A549 (cell line): ENCODE data around the gene GAN. TPM values are rescaled to one million over a fixed set of nuclear protein-coding genes. Genes with fewer than 3 reads are reported as not detected.

Source experiments
- ATAC-seq, 2 experiments: fragments of 200-7000 bp in 1 of 2; fragments of >200 bp in 1 of 2; cut with Nextera tagmentation in 1 of 2; cut with Tn5 transposase in 1 of 2; 3 replicates each; pipeline versions ENCODE4 v1.8.0 to v1.9.1; 2018 to 2020; ENCODE audit warnings: mild to moderate bottlenecking in 1 of 2, moderate library complexity in 1 of 2
- CTCF ChIA-PET: fragments of 300-600 bp; sonication (Branson Sonifier 250); formaldehyde crosslinking; extraction: SDS; loops from one replicate; lab custom pipeline; 2021; ENCODE audit warnings: antibody characterized with exemption, inconsistent platforms; lab: Yijun Ruan, JAX
- POLR2A ChIA-PET: fragments of 350-600 bp; formaldehyde crosslinking; extraction: SDS; loops from one replicate; lab custom pipeline; 2021; ENCODE audit warnings: antibody characterized with exemption, inconsistent platforms; lab: Yijun Ruan, JAX
- DNase-seq, 2 experiments: peaks; one replicate each; pipeline versions ENCODE4 v3.0.0 to v3.0.0-alpha.2; 2011 to 2016; ENCODE audit warnings: low read depth in 1 of 2, low spot score in 1 of 2
- FAIRE-seq: peaks from 2 replicates; lab custom pipeline; 2011; peaks lifted over from hg19 to GRCh38; lab: Jason Lieb, UNC
- H3K27ac ChIP-seq, 2 experiments: fragments of >200 bp; sonication (Bioruptor Twin); formaldehyde crosslinking; 3 replicates each; pipeline ENCODE4 v1.5.1; 2016 to 2017
- H3K4me1 ChIP-seq: fragments of >200 bp; sonication (Bioruptor Twin); formaldehyde crosslinking; 3 replicates; pipeline ENCODE4 v1.6.1; 2016
- H3K4me2 ChIP-seq: fragments of >200 bp; sonication (Bioruptor Twin); formaldehyde crosslinking; 3 replicates; pipeline ENCODE4 v1.6.1; 2016
- H3K4me3 ChIP-seq: fragments of >200 bp; sonication (Bioruptor Twin); formaldehyde crosslinking; 3 replicates; pipeline ENCODE4 v1.5.1; 2016
- H3K9me3 ChIP-seq: fragments of >200 bp; sonication (Bioruptor Twin); formaldehyde crosslinking; 3 replicates; pipeline ENCODE4 v1.6.1; 2016
- CBX8 ChIP-seq: fragments of 200-600 bp; sonication (generic); IDR thresholded peaks from 2 replicates; pipeline ENCODE4 v1.6.1; 2016
- CHD2 ChIP-seq: fragments of 150-350 bp; IDR thresholded peaks from 2 replicates; pipeline ENCODE4 v1.6.1; 2014; ENCODE audit warnings: low read length; ENCODE audit not compliant: partially characterized antibody
- EHF ChIP-seq: fragments of 250-450 bp; sonication (Bioruptor Pico); IDR thresholded peaks from 2 replicates; pipeline ENCODE4 v1.5.0; 2020; ENCODE audit warnings: mild to moderate bottlenecking
- EP300 ChIP-seq, 2 experiments: fragments of >200 bp; sonication (Bioruptor Twin); formaldehyde crosslinking; IDR thresholded peaks; 2 replicates in 1 of 2; 3 replicates in 1 of 2; pipeline ENCODE4 v1.6.1; 2016 to 2017
- FOSB ChIP-seq: fragments of 250-450 bp; sonication (Bioruptor Pico); IDR thresholded peaks from 2 replicates; pipeline ENCODE4 v1.5.0; 2020; ENCODE audit warnings: mild to moderate bottlenecking, moderate library complexity
- FOXS1 ChIP-seq: fragments of 250-450 bp; sonication (Bioruptor Pico); IDR thresholded peaks from 2 replicates; pipeline ENCODE4 v1.5.0; 2020; ENCODE audit warnings: mild to moderate bottlenecking, moderate library complexity
- HDAC2 ChIP-seq: fragments of 200-600 bp; sonication (generic); IDR thresholded peaks from 2 replicates; pipeline ENCODE4 v1.6.1; 2016
- JUN ChIP-seq, 2 experiments: fragments of >200 bp; sonication (Bioruptor Twin); formaldehyde crosslinking; IDR thresholded peaks; 2 replicates in 1 of 2; 3 replicates in 1 of 2; pipeline ENCODE4 v1.6.1; 2016 to 2017
- MAFK ChIP-seq: fragments of 450-650 bp; IDR thresholded peaks from 2 replicates; pipeline ENCODE4 v1.6.1; 2014; ENCODE audit not compliant: partially characterized antibody
- NR3C1 ChIP-seq: fragments of >200 bp; sonication (Bioruptor Twin); formaldehyde crosslinking; IDR thresholded peaks from 3 replicates; pipeline ENCODE4 v1.6.1; 2017
- RAD21 ChIP-seq, 2 experiments: fragments of >200 bp in 1 of 2; sonication (Bioruptor Twin) in 1 of 2; formaldehyde crosslinking in 1 of 2; IDR thresholded peaks in 1 of 2; conservative IDR thresholded peaks in 1 of 2; 2 replicates in 1 of 2; 3 replicates in 1 of 2; pipeline ENCODE4 v1.6.1; 2012 to 2018; ENCODE audit warnings: inconsistent platforms in 1 of 2
- RARB ChIP-seq: fragments of 250-450 bp; sonication (Bioruptor Pico); IDR thresholded peaks from 2 replicates; pipeline ENCODE4 v1.8.0; 2021; ENCODE audit warnings: mild to moderate bottlenecking, moderate library complexity
- RNF2 ChIP-seq: fragments of 200-600 bp; sonication (generic); IDR thresholded peaks from 2 replicates; pipeline ENCODE4 v1.6.1; 2016; ENCODE audit warnings: low read depth, mild to moderate bottlenecking, antibody characterized with exemption, moderate library complexity, borderline replicate concordance
- TFCP2L1 ChIP-seq: fragments of 250-450 bp; sonication (Bioruptor Pico); IDR thresholded peaks from 2 replicates; pipeline ENCODE4 v1.5.0; 2021; ENCODE audit warnings: mild to moderate bottlenecking
- WGBS: methylation state at CpG from one replicate; pipeline ENCODE4 v1.1.6; 2017; ENCODE audit errors: missing lambda C conversion rate; 5-methylcytosine and 5-hydroxymethylcytosine counted together
- polyA plus RNA-seq, 4 experiments: library from polyadenylated mRNA; depleted of rRNA in 3 of 4; stranded (reverse); fragments of >200 nt; fragmentation: RNase III in 1 of 4; extraction: RNeasy Plus Mini Kit Qiagen cat#74134 plus additional on column Dnase treatment in 1 of 4; gene quantifications; 2 replicates in 3 of 4; 3 replicates in 1 of 4; pipeline ENCODE4 v1.2.3, GENCODE V29; 2011 to 2017
- TF ChIP-seq, protein P1 (sequence below): fragments of 450-650 bp; IDR thresholded peaks from 2 replicates; pipeline ENCODE4 v1.6.1; 2014; ENCODE audit warnings: antibody characterized with exemption
- TF ChIP-seq, protein P2 (sequence below): fragments of 250-450 bp; sonication (Bioruptor Pico); IDR thresholded peaks from 2 replicates; pipeline ENCODE4 v1.5.0; 2020; ENCODE audit warnings: low read depth, mild to moderate bottlenecking, moderate library complexity
- TF ChIP-seq, protein P3 (sequence below): fragments of 200-600 bp; sonication (generic); IDR thresholded peaks from 2 replicates; pipeline ENCODE4 v1.6.1; 2016; ENCODE audit warnings: antibody characterized with exemption, mild to moderate bottlenecking, moderate library complexity
- TF ChIP-seq, protein P4 (sequence below): fragments of >200 bp; sonication (Bioruptor Twin); formaldehyde crosslinking; IDR thresholded peaks from 3 replicates; pipeline ENCODE4 v1.6.1; 2016
- TF ChIP-seq, protein P5 (sequence below): IDR thresholded peaks from 2 replicates; pipeline ENCODE4 v1.6.1; 2012
- TF ChIP-seq, protein P6 (sequence below): IDR thresholded peaks from 2 replicates; pipeline ENCODE4 v1.6.1; 2012; ENCODE audit warnings: low read depth, borderline replicate concordance

GAN gene
- polyA plus RNA-seq, 2 of the 4 experiments (the other 2 are of a cell fraction) = 2.8 to 8.1 TPM

DNA sequence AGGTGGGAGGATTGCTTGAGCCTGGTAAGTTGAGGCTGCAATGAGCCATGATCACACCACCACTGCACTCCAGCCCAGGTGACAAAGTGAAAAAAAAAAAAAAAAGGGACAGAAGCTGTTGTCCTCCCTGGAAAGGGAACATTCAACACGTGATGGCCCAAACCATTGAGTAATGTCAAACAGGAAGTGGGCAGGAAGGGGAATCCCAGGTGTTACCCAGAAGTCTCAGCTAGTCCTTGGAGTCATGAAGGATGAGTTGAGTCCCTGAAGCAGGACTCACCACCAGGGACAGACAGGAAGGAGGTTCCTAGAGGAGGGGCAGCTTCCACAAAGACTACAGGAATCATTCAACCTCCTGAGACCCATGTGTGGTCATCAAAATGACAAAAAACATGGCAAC, 110.0 kb downstream of the GAN start:
- no peak overlapping the region for H3K4me2 ChIP-seq
- ChIA-PET CTCF (interaction anchor here (0.6 kb wide), 2 partner anchors 14 to 203 kb away, joined by 3 read pairs; no protein-coding TSS in a partner anchor), POLR2A (no interaction called here)
- TF ChIP-seq, protein P1, sequence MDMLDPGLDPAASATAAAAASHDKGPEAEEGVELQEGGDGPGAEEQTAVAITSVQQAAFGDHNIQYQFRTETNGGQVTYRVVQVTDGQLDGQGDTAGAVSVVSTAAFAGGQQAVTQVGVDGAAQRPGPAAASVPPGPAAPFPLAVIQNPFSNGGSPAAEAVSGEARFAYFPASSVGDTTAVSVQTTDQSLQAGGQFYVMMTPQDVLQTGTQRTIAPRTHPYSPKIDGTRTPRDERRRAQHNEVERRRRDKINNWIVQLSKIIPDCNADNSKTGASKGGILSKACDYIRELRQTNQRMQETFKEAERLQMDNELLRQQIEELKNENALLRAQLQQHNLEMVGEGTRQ = peak; percentile 73
- TF ChIP-seq, protein P2, sequence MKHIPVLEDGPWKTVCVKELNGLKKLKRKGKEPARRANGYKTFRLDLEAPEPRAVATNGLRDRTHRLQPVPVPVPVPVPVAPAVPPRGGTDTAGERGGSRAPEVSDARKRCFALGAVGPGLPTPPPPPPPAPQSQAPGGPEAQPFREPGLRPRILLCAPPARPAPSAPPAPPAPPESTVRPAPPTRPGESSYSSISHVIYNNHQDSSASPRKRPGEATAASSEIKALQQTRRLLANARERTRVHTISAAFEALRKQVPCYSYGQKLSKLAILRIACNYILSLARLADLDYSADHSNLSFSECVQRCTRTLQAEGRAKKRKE (CRISPR knock-in tag) = no peak
- ATAC-seq (peak in 1 of 2 experiments; percentile 49; a peak in 3 of 6 replicates), DNase-seq (peak in 1 of 2 experiments; percentile 65), FAIRE-seq (no peak)
- H3K9me3 ChIP-seq = peaks cover 11% of the 10 kb centered on the region
- WGBS = 4% methylated on average over 1 of the region's 1 CpG
- H3K4me3 ChIP-seq = no peak overlapping the region
- peaks cover 14% of the 10 kb centered on the region for H3K4me1 ChIP-seq
- H3K27ac ChIP-seq = peak overlapping the region in 1 of 2 experiments; percentile 55; a peak in 2 of 6 replicates

DNA sequence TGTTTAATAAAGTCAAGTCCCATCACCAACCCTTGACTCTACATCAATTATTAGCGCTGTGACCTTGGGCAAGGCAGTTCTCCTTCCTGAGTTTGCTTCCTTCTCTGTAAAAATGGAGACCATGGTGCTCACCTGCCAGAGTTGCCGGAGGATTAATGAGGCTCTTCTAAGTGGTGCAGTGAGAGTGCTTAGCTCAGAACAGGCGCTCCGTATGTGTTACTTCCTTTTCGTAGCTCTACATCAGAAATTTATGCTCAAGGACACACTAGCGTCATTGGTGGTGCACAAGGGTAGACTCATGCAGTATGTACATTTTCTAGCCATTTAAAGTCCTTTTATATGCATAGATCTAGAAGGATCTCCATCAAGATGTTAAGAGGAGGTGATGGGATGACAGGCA, 112.5 kb downstream of the GAN start:
- peaks cover 30% of the 10 kb centered on the region for H3K4me1 ChIP-seq
- no peak for TF ChIP-seq MAFK
- no peak for TF ChIP-seq TFCP2L1 (CRISPR knock-in tag)
- TF ChIP-seq, protein P3, sequence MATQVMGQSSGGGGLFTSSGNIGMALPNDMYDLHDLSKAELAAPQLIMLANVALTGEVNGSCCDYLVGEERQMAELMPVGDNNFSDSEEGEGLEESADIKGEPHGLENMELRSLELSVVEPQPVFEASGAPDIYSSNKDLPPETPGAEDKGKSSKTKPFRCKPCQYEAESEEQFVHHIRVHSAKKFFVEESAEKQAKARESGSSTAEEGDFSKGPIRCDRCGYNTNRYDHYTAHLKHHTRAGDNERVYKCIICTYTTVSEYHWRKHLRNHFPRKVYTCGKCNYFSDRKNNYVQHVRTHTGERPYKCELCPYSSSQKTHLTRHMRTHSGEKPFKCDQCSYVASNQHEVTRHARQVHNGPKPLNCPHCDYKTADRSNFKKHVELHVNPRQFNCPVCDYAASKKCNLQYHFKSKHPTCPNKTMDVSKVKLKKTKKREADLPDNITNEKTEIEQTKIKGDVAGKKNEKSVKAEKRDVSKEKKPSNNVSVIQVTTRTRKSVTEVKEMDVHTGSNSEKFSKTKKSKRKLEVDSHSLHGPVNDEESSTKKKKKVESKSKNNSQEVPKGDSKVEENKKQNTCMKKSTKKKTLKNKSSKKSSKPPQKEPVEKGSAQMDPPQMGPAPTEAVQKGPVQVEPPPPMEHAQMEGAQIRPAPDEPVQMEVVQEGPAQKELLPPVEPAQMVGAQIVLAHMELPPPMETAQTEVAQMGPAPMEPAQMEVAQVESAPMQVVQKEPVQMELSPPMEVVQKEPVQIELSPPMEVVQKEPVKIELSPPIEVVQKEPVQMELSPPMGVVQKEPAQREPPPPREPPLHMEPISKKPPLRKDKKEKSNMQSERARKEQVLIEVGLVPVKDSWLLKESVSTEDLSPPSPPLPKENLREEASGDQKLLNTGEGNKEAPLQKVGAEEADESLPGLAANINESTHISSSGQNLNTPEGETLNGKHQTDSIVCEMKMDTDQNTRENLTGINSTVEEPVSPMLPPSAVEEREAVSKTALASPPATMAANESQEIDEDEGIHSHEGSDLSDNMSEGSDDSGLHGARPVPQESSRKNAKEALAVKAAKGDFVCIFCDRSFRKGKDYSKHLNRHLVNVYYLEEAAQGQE = no peak
- TF ChIP-seq, protein P4, sequence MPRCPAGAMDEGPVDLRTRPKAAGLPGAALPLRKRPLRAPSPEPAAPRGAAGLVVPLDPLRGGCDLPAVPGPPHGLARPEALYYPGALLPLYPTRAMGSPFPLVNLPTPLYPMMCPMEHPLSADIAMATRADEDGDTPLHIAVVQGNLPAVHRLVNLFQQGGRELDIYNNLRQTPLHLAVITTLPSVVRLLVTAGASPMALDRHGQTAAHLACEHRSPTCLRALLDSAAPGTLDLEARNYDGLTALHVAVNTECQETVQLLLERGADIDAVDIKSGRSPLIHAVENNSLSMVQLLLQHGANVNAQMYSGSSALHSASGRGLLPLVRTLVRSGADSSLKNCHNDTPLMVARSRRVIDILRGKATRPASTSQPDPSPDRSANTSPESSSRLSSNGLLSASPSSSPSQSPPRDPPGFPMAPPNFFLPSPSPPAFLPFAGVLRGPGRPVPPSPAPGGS = no peak
- TF ChIP-seq RAD21 (conservative IDR thresholded peaks at IDR 0.05 in 1 of 2, IDR thresholded peaks at IDR 0.05 in 1 of 2) = no peak
- TF ChIP-seq RNF2 = no peak
- FAIRE-seq (no peak), DNase-seq (no peak), ATAC-seq (no peak)
- no peak overlapping the region for H3K4me2 ChIP-seq
- peaks cover 3% of the 10 kb centered on the region for H3K9me3 ChIP-seq
- POLR2A ChIA-PET = no interaction called here
- 81% methylated on average over 6 of the region's 6 CpGs for WGBS
- 0 out of 6 replicates have a peak overlapping the region, but pooled peaks of 1 of the 2 experiments have one; percentile 17 for H3K27ac ChIP-seq
- CTCF ChIA-PET = interaction anchor here (0.8 to 1.0 kb wide), 3 partner anchors 8 to 30 kb away, joined by 3 read pairs; no protein-coding TSS in a partner anchor
- no peak overlapping the region for H3K4me3 ChIP-seq

DNA sequence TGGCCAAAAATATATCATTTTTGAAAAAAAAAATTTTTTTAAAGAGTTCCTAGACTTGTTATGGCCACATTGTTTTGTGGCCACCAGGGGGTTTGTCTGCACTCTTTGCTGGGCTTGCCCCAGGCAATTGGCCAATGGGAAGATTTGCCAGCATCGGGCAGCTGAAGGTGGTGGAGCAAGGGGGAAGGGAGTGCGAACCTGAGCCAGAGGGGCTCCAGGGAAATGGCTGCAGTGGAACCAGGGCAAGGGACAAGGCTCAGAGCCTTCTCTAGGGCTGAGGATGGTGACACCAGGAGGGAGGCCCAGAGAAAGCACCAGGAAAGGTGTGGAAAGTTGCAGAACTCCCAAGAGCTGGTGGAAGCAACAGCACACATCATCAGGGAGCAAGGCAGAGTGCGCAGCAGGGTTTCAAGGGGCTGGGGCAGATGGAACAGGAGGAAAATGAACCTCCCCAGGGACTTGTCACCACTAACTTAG, 114.3 kb downstream of the GAN start:
- Histone ChIP-seq H3K4me2 (peak overlapping the region; percentile 35), H3K27ac (peak overlapping the region; percentile 89 to 90), H3K4me3 (no peak overlapping the region), H3K4me1 (peaks cover 38% of the 10 kb centered on the region), H3K9me3 (no peaks in the 10 kb centered on the region)
- ChIA-PET POLR2A (no interaction called here), CTCF (interaction anchor here (0.5 to 2.4 kb wide), 16 partner anchors 10 to 294 kb away, joined by 3 to 9 read pairs (median 4); no protein-coding TSS in a partner anchor)
- FAIRE-seq (no peak), DNase-seq (peak in 1 of 2 experiments; percentile 72), ATAC-seq (peak in 1 of 2 experiments; percentile 77; a peak in 4 of 6 replicates)
- WGBS = 38% methylated on average over 3 of the region's 3 CpGs
- TF ChIP-seq EHF (CRISPR knock-in tag) = no peak
- TF ChIP-seq, protein P5, sequence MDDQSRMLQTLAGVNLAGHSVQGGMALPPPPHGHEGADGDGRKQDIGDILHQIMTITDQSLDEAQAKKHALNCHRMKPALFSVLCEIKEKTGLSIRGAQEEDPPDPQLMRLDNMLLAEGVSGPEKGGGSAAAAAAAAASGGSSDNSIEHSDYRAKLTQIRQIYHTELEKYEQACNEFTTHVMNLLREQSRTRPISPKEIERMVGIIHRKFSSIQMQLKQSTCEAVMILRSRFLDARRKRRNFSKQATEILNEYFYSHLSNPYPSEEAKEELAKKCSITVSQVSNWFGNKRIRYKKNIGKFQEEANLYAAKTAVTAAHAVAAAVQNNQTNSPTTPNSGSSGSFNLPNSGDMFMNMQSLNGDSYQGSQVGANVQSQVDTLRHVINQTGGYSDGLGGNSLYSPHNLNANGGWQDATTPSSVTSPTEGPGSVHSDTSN = no peak
- TF ChIP-seq HDAC2 = no peak
- no peak for TF ChIP-seq JUN (IDR thresholded peaks at IDR 0.05)
- no peak for TF ChIP-seq FOXS1
- TF ChIP-seq FOSB (CRISPR knock-in tag) = no peak
- no peak for TF ChIP-seq CHD2
- no peak for TF ChIP-seq RARB (CRISPR knock-in tag)
- TF ChIP-seq, protein P6, sequence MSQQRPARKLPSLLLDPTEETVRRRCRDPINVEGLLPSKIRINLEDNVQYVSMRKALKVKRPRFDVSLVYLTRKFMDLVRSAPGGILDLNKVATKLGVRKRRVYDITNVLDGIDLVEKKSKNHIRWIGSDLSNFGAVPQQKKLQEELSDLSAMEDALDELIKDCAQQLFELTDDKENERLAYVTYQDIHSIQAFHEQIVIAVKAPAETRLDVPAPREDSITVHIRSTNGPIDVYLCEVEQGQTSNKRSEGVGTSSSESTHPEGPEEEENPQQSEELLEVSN = peak; percentile 50; the same call in 1 of the 2 replicates
- no peak for TF ChIP-seq CBX8
- no peak for TF ChIP-seq NR3C1
- peak; percentile 29 to 42; a peak in 3 of 5 replicates for TF ChIP-seq RAD21 (conservative IDR thresholded peaks at IDR 0.05 in 1 of 2, IDR thresholded peaks at IDR 0.05 in 1 of 2)
- no peak for TF ChIP-seq EP300 (IDR thresholded peaks at IDR 0.05)
